ENCODE results near the gene CHI3L2. TPM values are rescaled to one million over a fixed set of nuclear protein-coding genes. Genes with fewer than 3 reads are reported as not detected.

CHI3L2 gene
- total RNA-seq, 1 donor from 2014 or later, result 2.8 TPM

Other genes starting within 250 kb of the CHI3L2 start
- 58.0 TPM for gene DRAM2, start 87.6 kb upstream of the CHI3L2 start, total RNA-seq
- 34.9 TPM for gene CEPT1, start 87.5 kb upstream of the CHI3L2 start, total RNA-seq
- 42.8 TPM for gene DENND2D, start 27.1 kb upstream of the CHI3L2 start, total RNA-seq
- 0.23 TPM for gene CHIA, start 63.1 kb downstream of the CHI3L2 start, total RNA-seq
- 1.2 TPM for gene OVGP1, start 200.0 kb downstream of the CHI3L2 start, total RNA-seq
- gene WDR77, start 221.5 kb downstream of the CHI3L2 start, total RNA-seq, result 25.6 TPM
- 192 TPM for gene ATP5PB, start 221.8 kb downstream of the CHI3L2 start, total RNA-seq
- 17.2 TPM for gene C1orf162, start 246.3 kb downstream of the CHI3L2 start, total RNA-seq

All from mucosa of gallbladder (tissue), 1 donor.